ENCODE data around the gene IL12RB1.

GRCh38 chr19:18104793-18105131, 18.0 kb upstream of the IL12RB1 start:
- no peak for TF ChIP-seq TARDBP (IDR thresholded peaks at IDR 0.05)
- no peak for TF ChIP-seq SP1 (IDR thresholded peaks at IDR 0.05)
- no peak for TF ChIP-seq ELF4 (IDR thresholded peaks at IDR 0.05)
- no peak for TF ChIP-seq FOXK2 (IDR thresholded peaks at IDR 0.05)
- no peak for TF ChIP-seq HDGF (IDR thresholded peaks at IDR 0.05; ENCODE audit: borderline replicate concordance)
- no peak for TF ChIP-seq SUZ12 (IDR thresholded peaks at IDR 0.05)
- no peak for TF ChIP-seq BHLHE40 (IDR thresholded peaks at IDR 0.05; ENCODE audit: borderline replicate concordance)
- TF ChIP-seq L3MBTL2 (conservative IDR thresholded peaks at IDR 0.05) = no peak
- no peak for TF ChIP-seq FOXM1 (IDR thresholded peaks at IDR 0.05; ENCODE audit: borderline replicate concordance)
- TF ChIP-seq ZNF384 (IDR thresholded peaks at IDR 0.05) = no peak
- no peak for TF ChIP-seq FOXA1 (IDR thresholded peaks at IDR 0.05)
- no peak for TF ChIP-seq ARNT (IDR thresholded peaks at IDR 0.05)

Data from HEK293T (cell line).